Measurements from ENCODE around the gene NDUFA5. TPM values are rescaled to one million over a fixed set of nuclear protein-coding genes. Genes with fewer than 3 reads are reported as not detected.

Gene NDUFA5
- total RNA-seq, 1 donor from 2014 or later, result 87.0 TPM

DNA sequence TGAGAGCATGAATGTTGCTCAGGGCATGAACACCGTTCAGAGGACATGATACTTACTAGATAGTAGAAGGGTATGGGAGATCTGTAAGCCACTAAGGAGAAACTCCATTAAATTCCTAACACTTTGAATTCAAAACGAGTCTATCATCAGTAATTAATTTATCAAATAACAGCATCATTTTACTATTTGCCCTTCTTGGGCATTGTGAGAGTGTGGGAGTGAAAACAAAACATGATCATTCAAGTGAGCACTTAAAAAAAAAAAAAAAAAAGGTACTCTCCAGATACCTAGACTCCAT lies 23.5 kb upstream of the NDUFA5 start:
- no peaks in the 10 kb centered on the region for H3K9me3 Mint-ChIP-seq (ENCODE audit: low read depth)
- H3K36me3 Mint-ChIP-seq (ENCODE audit: insufficient read depth), result no peaks in the 10 kb centered on the region
- no peak for DNase-seq (ENCODE audit: low spot score, unreplicated experiment)
- H3K4me3 Mint-ChIP-seq (ENCODE audit: low read depth), result no peak overlapping the region
- H3K4me1 Mint-ChIP-seq (ENCODE audit: low read depth), result peaks cover 1% of the 10 kb centered on the region
- H3K27ac Mint-ChIP-seq, result no peak overlapping the region
- TF ChIP-seq, protein P1, sequence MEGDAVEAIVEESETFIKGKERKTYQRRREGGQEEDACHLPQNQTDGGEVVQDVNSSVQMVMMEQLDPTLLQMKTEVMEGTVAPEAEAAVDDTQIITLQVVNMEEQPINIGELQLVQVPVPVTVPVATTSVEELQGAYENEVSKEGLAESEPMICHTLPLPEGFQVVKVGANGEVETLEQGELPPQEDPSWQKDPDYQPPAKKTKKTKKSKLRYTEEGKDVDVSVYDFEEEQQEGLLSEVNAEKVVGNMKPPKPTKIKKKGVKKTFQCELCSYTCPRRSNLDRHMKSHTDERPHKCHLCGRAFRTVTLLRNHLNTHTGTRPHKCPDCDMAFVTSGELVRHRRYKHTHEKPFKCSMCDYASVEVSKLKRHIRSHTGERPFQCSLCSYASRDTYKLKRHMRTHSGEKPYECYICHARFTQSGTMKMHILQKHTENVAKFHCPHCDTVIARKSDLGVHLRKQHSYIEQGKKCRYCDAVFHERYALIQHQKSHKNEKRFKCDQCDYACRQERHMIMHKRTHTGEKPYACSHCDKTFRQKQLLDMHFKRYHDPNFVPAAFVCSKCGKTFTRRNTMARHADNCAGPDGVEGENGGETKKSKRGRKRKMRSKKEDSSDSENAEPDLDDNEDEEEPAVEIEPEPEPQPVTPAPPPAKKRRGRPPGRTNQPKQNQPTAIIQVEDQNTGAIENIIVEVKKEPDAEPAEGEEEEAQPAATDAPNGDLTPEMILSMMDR (IDR thresholded peaks at IDR 0.05; ENCODE audit: unreplicated experiment), result no peak
- H3K27me3 Mint-ChIP-seq, result no peaks in the 10 kb centered on the region

DNA sequence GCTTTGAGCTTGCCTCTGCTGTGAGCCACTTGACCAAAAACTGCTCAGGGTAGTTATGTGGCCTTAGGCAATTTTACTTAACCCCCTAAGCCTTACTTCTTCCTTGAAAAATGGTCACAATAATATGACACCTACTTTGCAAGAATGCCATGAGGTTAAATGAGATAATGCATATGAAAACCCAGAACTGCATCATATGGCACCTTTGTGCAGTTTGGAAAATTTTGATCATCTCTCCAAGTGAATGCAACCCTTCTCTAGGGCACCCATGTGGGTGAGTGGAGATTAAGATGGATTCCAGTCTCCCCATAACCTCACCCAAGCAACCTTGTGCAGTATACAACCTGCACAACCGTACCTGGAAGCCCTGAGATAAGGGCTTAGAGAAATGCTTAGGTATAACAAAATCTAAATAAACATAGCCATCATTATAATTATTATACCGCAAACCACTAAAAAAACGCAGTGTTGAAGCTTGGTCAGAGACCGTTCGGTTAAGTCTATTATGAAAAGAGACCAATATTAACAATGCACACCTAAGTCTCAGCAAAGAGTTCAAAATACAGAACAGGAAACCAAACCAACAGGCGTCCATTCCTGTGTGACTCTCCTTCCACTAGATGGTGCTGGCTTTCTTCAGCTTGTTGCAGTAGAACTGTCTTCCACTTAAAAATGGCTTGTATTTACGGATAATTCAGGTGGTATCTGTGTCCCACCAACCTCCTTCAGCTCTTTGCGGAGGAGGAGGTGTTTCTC lies 23.0 kb upstream of the NDUFA5 start:
- no peak overlapping the region for H3K27ac Mint-ChIP-seq
- no peak for DNase-seq (ENCODE audit: low spot score, unreplicated experiment)
- no peak overlapping the region for H3K4me3 Mint-ChIP-seq (ENCODE audit: low read depth)
- TF ChIP-seq, protein P1 (IDR thresholded peaks at IDR 0.05; ENCODE audit: unreplicated experiment), result peak; percentile 75
- no peaks in the 10 kb centered on the region for H3K36me3 Mint-ChIP-seq (ENCODE audit: insufficient read depth)
- H3K9me3 Mint-ChIP-seq (ENCODE audit: low read depth), result no peaks in the 10 kb centered on the region
- H3K27me3 Mint-ChIP-seq, result no peaks in the 10 kb centered on the region
- peaks cover 1% of the 10 kb centered on the region for H3K4me1 Mint-ChIP-seq (ENCODE audit: low read depth)

DNA sequence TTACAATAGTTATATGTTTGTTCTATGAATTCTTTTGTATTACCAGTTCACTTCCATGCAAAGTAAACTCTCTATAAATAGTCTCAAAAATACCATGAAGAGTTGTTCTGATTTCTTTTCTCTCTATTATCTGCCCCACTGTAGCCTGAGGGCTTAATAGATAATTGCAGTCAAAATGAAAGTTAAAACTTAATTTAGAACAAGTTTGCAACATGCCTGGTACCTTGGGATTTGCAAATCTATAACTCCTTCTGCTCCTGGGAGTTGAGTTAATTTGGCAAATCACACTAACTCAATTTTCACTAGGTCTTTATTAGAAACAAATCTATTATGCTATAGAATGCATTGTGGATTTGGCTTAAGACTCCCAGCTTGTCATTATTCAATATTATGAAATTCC lies 21.8 kb upstream of the NDUFA5 start:
- no peaks in the 10 kb centered on the region for H3K27me3 Mint-ChIP-seq
- DNase-seq (ENCODE audit: low spot score, unreplicated experiment), result no peak
- H3K4me3 Mint-ChIP-seq (ENCODE audit: low read depth), result no peak overlapping the region
- H3K36me3 Mint-ChIP-seq (ENCODE audit: insufficient read depth), result no peaks in the 10 kb centered on the region
- no peaks in the 10 kb centered on the region for H3K9me3 Mint-ChIP-seq (ENCODE audit: low read depth)
- peaks cover 1% of the 10 kb centered on the region for H3K4me1 Mint-ChIP-seq (ENCODE audit: low read depth)
- H3K27ac Mint-ChIP-seq, result no peak overlapping the region
- TF ChIP-seq, protein P1 (IDR thresholded peaks at IDR 0.05; ENCODE audit: unreplicated experiment), result no peak

DNA sequence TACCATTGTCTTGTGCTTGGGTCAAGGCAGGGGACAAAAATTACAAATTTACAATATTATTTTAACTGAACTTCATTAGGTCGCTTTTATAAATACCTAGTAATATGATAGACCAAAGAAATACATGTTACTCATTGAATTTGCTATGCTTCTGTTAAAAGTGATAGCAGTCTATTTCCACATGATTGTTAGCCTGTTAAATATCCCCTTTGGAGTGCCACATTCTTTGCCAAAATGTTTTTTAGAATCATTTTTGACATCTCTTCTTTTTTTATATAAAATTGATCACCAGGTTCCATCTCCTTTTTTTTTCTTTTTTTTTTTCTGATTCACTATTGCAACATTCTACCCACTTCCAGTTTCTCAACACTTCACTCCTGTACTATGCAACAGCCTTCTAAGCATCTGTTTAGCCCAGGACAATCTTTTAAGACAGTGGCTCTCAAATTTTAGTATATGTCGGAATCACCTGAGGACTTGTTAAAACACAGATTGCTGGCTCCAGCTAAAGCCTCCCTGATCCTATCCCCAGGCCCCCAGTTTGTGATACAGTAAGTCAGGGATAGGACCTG lies 16.4 kb upstream of the NDUFA5 start:
- no peak overlapping the region for H3K27ac Mint-ChIP-seq
- no peaks in the 10 kb centered on the region for H3K4me1 Mint-ChIP-seq (ENCODE audit: low read depth)
- TF ChIP-seq, protein P1 (IDR thresholded peaks at IDR 0.05; ENCODE audit: unreplicated experiment), result no peak
- no peaks in the 10 kb centered on the region for H3K36me3 Mint-ChIP-seq (ENCODE audit: insufficient read depth)
- no peaks in the 10 kb centered on the region for H3K27me3 Mint-ChIP-seq
- no peak for DNase-seq (ENCODE audit: low spot score, unreplicated experiment)
- H3K9me3 Mint-ChIP-seq (ENCODE audit: low read depth), result no peaks in the 10 kb centered on the region
- no peak overlapping the region for H3K4me3 Mint-ChIP-seq (ENCODE audit: low read depth)

DNA sequence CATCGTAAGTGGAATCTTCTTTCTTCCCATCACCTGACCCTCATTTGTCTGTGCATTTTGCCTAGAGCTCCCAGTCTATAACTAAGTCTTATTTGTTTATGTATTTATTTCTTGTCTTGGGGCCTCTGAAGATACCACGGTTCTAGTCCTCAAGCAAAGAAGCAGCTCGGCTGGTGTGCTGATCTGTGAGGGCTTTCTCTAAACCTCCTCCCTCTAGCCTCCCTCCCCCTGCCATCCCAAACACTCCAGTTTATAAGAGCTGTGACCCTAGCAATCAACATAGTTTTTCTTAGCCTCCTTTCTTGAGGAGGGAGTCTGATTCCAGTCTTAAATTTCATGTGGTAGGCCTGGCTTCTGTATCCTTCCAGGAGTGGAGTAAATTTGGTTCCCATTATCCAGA lies 15.7 kb upstream of the NDUFA5 start:
- TF ChIP-seq, protein P1 (IDR thresholded peaks at IDR 0.05; ENCODE audit: unreplicated experiment), result no peak
- DNase-seq (ENCODE audit: low spot score, unreplicated experiment), result no peak
- H3K4me1 Mint-ChIP-seq (ENCODE audit: low read depth), result no peaks in the 10 kb centered on the region
- no peaks in the 10 kb centered on the region for H3K36me3 Mint-ChIP-seq (ENCODE audit: insufficient read depth)
- H3K4me3 Mint-ChIP-seq (ENCODE audit: low read depth), result no peak overlapping the region
- H3K27ac Mint-ChIP-seq, result no peak overlapping the region
- H3K27me3 Mint-ChIP-seq, result no peaks in the 10 kb centered on the region
- no peaks in the 10 kb centered on the region for H3K9me3 Mint-ChIP-seq (ENCODE audit: low read depth)

Data from progenitor cell of endocrine pancreas (in vitro differentiated cells).